WTC11 (cell line): ENCODE results near the gene ETV3. TPM values are rescaled to one million over a fixed set of nuclear protein-coding genes. Genes with fewer than 3 reads are reported as not detected.

Experiments
- ATAC-seq: fragments of 200-7000 bp; cut with Tn5 transposase; 2 replicates; pipeline ENCODE4 v1.10.0; 2021; ENCODE audit warnings: mild to moderate bottlenecking, moderate library complexity
- CTCF ChIA-PET: fragments of 300-600 bp; sonication (Branson Sonifier 250); formaldehyde crosslinking; loops from one replicate; lab custom pipeline; 2021; ENCODE audit warnings: antibody characterized with exemption; lab: Charles Lee
- POLR2A ChIA-PET: fragments of 350-600 bp; sonication (Branson Sonifier 250); formaldehyde crosslinking; loops from one replicate; lab custom pipeline; 2021; ENCODE audit warnings: antibody characterized with exemption; lab: Charles Lee
- DNase-seq: peaks from one replicate; pipeline ENCODE4 v3.0.0; 2021; ENCODE audit warnings: low spot score
- H3K27ac Mint-ChIP-seq: 2 replicates; pipeline ENCODE4 v1.8.0; 2021; ENCODE audit warnings: mixed read lengths
- H3K27me3 Mint-ChIP-seq: 2 replicates; pipeline ENCODE4 v1.8.0; 2021; ENCODE audit warnings: low read depth, mild to moderate bottlenecking, moderate library complexity, mixed read lengths
- H3K36me3 Mint-ChIP-seq: 2 replicates; pipeline ENCODE4 v1.8.0; 2021; ENCODE audit warnings: mixed read lengths
- H3K4me1 Mint-ChIP-seq: 2 replicates; pipeline ENCODE4 v1.8.0; 2022; ENCODE audit warnings: mixed read lengths
- H3K4me3 Mint-ChIP-seq: 2 replicates; pipeline ENCODE4 v1.8.0; 2021; ENCODE audit warnings: mild to moderate bottlenecking, moderate library complexity, mixed read lengths
- H3K9me3 Mint-ChIP-seq: 2 replicates; pipeline ENCODE4 v1.8.0; 2021; ENCODE audit warnings: mixed read lengths
- ARID4B ChIP-seq: sonication (generic); formaldehyde crosslinking; IDR thresholded peaks from 2 replicates; pipeline ENCODE4 v1.8.0; 2023; ENCODE audit warnings: missing genetic modification reagents, mild to moderate bottlenecking, borderline replicate concordance
- CREM ChIP-seq: sonication (generic); formaldehyde crosslinking; IDR thresholded peaks from 2 replicates; pipeline ENCODE4 v1.8.1; 2022; ENCODE audit warnings: mild to moderate bottlenecking, missing genetic modification reagents, moderate library complexity
- E2F1 ChIP-seq: sonication (generic); formaldehyde crosslinking; IDR thresholded peaks from 2 replicates; pipeline ENCODE4 v1.8.0; 2022; ENCODE audit warnings: mild to moderate bottlenecking, missing genetic modification reagents
- ETV6 ChIP-seq: sonication (generic); formaldehyde crosslinking; IDR thresholded peaks from 2 replicates; pipeline ENCODE4 v1.8.1; 2022; ENCODE audit warnings: mild to moderate bottlenecking, missing genetic modification reagents
- GABPB1 ChIP-seq: sonication (generic); formaldehyde crosslinking; IDR thresholded peaks from 2 replicates; pipeline ENCODE4 v1.8.1; 2023; ENCODE audit warnings: mild to moderate bottlenecking, missing genetic modification reagents
- HMGXB4 ChIP-seq: sonication (generic); formaldehyde crosslinking; IDR thresholded peaks from 2 replicates; pipeline ENCODE4 v1.8.1; 2023; ENCODE audit warnings: mild to moderate bottlenecking, moderate library complexity, missing genetic modification reagents
- IRF2 ChIP-seq: sonication (generic); formaldehyde crosslinking; IDR thresholded peaks from 2 replicates; pipeline ENCODE4 v1.8.0; 2022; ENCODE audit warnings: low read depth, missing genetic modification reagents, borderline replicate concordance
- JUN ChIP-seq: sonication (generic); formaldehyde crosslinking; IDR thresholded peaks from 2 replicates; pipeline ENCODE4 v1.8.0; 2023; ENCODE audit warnings: mild to moderate bottlenecking, missing genetic modification reagents
- NFATC4 ChIP-seq: fragments of 250-450 bp; sonication (Bioruptor Pico); IDR thresholded peaks from 2 replicates; pipeline ENCODE4 v1.9.0; 2021; ENCODE audit warnings: mild to moderate bottlenecking
- PRDM15 ChIP-seq: sonication (generic); formaldehyde crosslinking; IDR thresholded peaks from 2 replicates; pipeline ENCODE4 v1.8.0; 2022; ENCODE audit warnings: missing genetic modification reagents
- RELA ChIP-seq: sonication (generic); formaldehyde crosslinking; IDR thresholded peaks from 2 replicates; pipeline ENCODE4 v1.8.1; 2022; ENCODE audit warnings: missing genetic modification reagents, mild to moderate bottlenecking, borderline replicate concordance
- TEAD4 ChIP-seq: sonication (generic); formaldehyde crosslinking; IDR thresholded peaks from 2 replicates; pipeline ENCODE4 v1.8.0; 2022; ENCODE audit warnings: mild to moderate bottlenecking, missing genetic modification reagents
- ZNF138 ChIP-seq: sonication (generic); formaldehyde crosslinking; conservative IDR thresholded peaks from 2 replicates; pipeline ENCODE4 v1.8.1; 2022; ENCODE audit warnings: mild to moderate bottlenecking, moderate library complexity, missing genetic modification reagents
- ZNF219 ChIP-seq: sonication (generic); formaldehyde crosslinking; IDR thresholded peaks from 2 replicates; pipeline ENCODE4 v1.8.0; 2023; ENCODE audit warnings: missing genetic modification reagents, mild to moderate bottlenecking, borderline replicate concordance
- ZNF232 ChIP-seq: sonication (generic); formaldehyde crosslinking; IDR thresholded peaks from 2 replicates; pipeline ENCODE4 v1.8.0; 2022; ENCODE audit warnings: mild to moderate bottlenecking, missing genetic modification reagents
- total RNA-seq: library from RNA; stranded (reverse); gene quantifications from 3 replicates; pipeline ENCODE4 v1.2.3, GENCODE V29; 2021

Gene ETV3
- total RNA-seq, 1 experiment from 2014 or later, result 26.0 TPM

GRCh38 chr1:157158967-157159366, 20.8 kb upstream of the ETV3 start:
- H3K27ac Mint-ChIP-seq, result no peak overlapping the region
- CTCF ChIA-PET, result interaction anchor here (7.8 kb wide), 1 partner anchor 71 kb away, joined by 304 read pairs; no protein-coding TSS in a partner anchor

GRCh38 chr1:157157501-157158190, 19.5 kb upstream of the ETV3 start:
- 0 out of 2 replicates have a peak, but pooled peaks have one; percentile 2 for ATAC-seq
- H3K27ac Mint-ChIP-seq, result 0 out of 2 replicates have a peak overlapping the region, but pooled peaks have one; percentile 31
- H3K9me3 Mint-ChIP-seq, result no peaks in the 10 kb centered on the region
- ChIA-PET POLR2A (no interaction called here), CTCF (interaction anchor here (1.2 to 7.8 kb wide), 5 partner anchors 19 to 188 kb away, joined by 4 to 304 read pairs (median 16); partner anchors contain the start of genes ETV3 and ETV3L)
- no peaks in the 10 kb centered on the region for H3K36me3 Mint-ChIP-seq
- DNase-seq, result no peak
- no peak overlapping the region for H3K4me3 Mint-ChIP-seq
- no peak for TF ChIP-seq ETV6 (CRISPR knock-in tag)
- TF ChIP-seq GABPB1 (CRISPR knock-in tag), result no peak
- no peak for TF ChIP-seq TEAD4 (CRISPR knock-in tag)
- no peak for TF ChIP-seq ARID4B
- no peak for TF ChIP-seq ZNF232 (CRISPR knock-in tag)
- no peak for TF ChIP-seq CREM (CRISPR knock-in tag)
- no peak for TF ChIP-seq ZNF138 (CRISPR knock-in tag)
- TF ChIP-seq IRF2, result no peak
- no peak for TF ChIP-seq E2F1 (CRISPR knock-in tag)
- no peaks in the 10 kb centered on the region; the same call in 1 of the 2 replicates for H3K27me3 Mint-ChIP-seq
- peaks cover 72% of the 10 kb centered on the region for H3K4me1 Mint-ChIP-seq

More at GRCh38 chr1:157158967-157159366, 20.8 kb upstream of the ETV3 start:
- H3K4me3 Mint-ChIP-seq, result no peak overlapping the region
- H3K9me3 Mint-ChIP-seq, result no peaks in the 10 kb centered on the region
- no peaks in the 10 kb centered on the region; the same call in 1 of the 2 replicates for H3K27me3 Mint-ChIP-seq
- POLR2A ChIA-PET, result no interaction called here
- peaks cover 78% of the 10 kb centered on the region for H3K4me1 Mint-ChIP-seq
- ATAC-seq (no peak), DNase-seq (no peak)
- no peaks in the 10 kb centered on the region for H3K36me3 Mint-ChIP-seq
- TF ChIP-seq RELA (CRISPR knock-in tag) (no peak), PRDM15 (CRISPR knock-in tag) (peak; percentile 67)

- no peak overlapping the region for H3K27ac Mint-ChIP-seq
- ChIA-PET CTCF (interaction anchor here (0.6 to 7.8 kb wide), 40 partner anchors 8 to 451 kb away, joined by 3 to 304 read pairs (median 6); partner anchors contain the start of genes CRABP2, ETV3 and ETV3L), POLR2A (interaction anchor here (0.7 to 1.3 kb wide), 3 partner anchors 17 to 66 kb away, joined by 3 to 4 read pairs (median 4); no protein-coding TSS in a partner anchor)
- no peaks in the 10 kb centered on the region for H3K36me3 Mint-ChIP-seq
- no peaks in the 10 kb centered on the region; the same call in 1 of the 2 replicates for H3K27me3 Mint-ChIP-seq
- peak; percentile 93 for DNase-seq
- H3K4me3 Mint-ChIP-seq, result peak overlapping the region; percentile 54
- peak; percentile 83 for ATAC-seq
- H3K4me1 Mint-ChIP-seq, result peaks cover 57% of the 10 kb centered on the region
- no peaks in the 10 kb centered on the region for H3K9me3 Mint-ChIP-seq
- TF ChIP-seq PRDM15 (CRISPR knock-in tag), result no peak
- no peak for TF ChIP-seq NFATC4 (CRISPR knock-in tag)
- no peak for TF ChIP-seq JUN (CRISPR knock-in tag)
- peak; percentile 50 for TF ChIP-seq HMGXB4 (CRISPR knock-in tag)
- no peak for TF ChIP-seq ZNF219 (CRISPR knock-in tag)
Observed at GRCh38 chr1:157156058-157156541, 17.9 kb upstream of the ETV3 start.
